GM12878 (cell line): Measurements from ENCODE around the gene DENND4C. TPM values are rescaled to one million over a fixed set of nuclear protein-coding genes. Genes with fewer than 3 reads are reported as not detected.
"Not testable (repeated sequence)": the region's sequence is repeated elsewhere in the genome, so short reads cannot be mapped to it uniquely, and the experiment has no call there.

Experiments used
- ATAC-seq: fragments of 200-7000 bp; cut with Tn5 transposase; 3 replicates; pipeline ENCODE4 v1.9.1; 2020; ENCODE audit warnings: mild to moderate bottlenecking, moderate library complexity
- BruUV-seq: library from RNA; stranded (reverse); fragments of 400-500 nt; replicated peaks from 2 replicates; lab custom pipeline; 2021; lab: Mats Ljungman, UMichigan
- CTCF ChIA-PET: fragments of 300-600 bp; sonication (Branson Sonifier 250); formaldehyde crosslinking; extraction: SDS; loops from one replicate; lab custom pipeline; 2021; ENCODE audit warnings: inconsistent platforms; lab: Yijun Ruan, JAX
- POLR2A ChIA-PET: fragments of 350-600 bp; formaldehyde crosslinking; extraction: SDS; loops from one replicate; lab custom pipeline; 2021; ENCODE audit warnings: inconsistent platforms; lab: Charles Lee
- RAD21 ChIA-PET: fragments of 300-600 bp; sonication (Branson Sonifier 250); formaldehyde crosslinking; loops from one replicate; lab custom pipeline; 2023; ENCODE audit warnings: antibody characterized with exemption; ENCODE audit not compliant: unreplicated experiment; lab: Charles Lee
- SMC1A ChIA-PET: fragments of 300-600 bp; sonication (Branson Sonifier 250); formaldehyde crosslinking; loops from one replicate; lab custom pipeline; 2023; ENCODE audit not compliant: unreplicated experiment, uncharacterized antibody; lab: Charles Lee
- DNase-seq: peaks from one replicate; pipeline ENCODE4 v3.0.0-alpha.2; 2011; ENCODE audit warnings: low read depth, low spot score
- FAIRE-seq: peaks from 3 replicates; lab custom pipeline; 2011; peaks lifted over from hg19 to GRCh38; lab: Jason Lieb, UNC
- H2AFZ ChIP-seq: 2 replicates; pipeline ENCODE4 v1.6.0; 2011; ENCODE audit warnings: low read depth, low read length, control low read depth; ENCODE audit not compliant: control insufficient read depth
- H3K27ac ChIP-seq: 2 replicates; pipeline ENCODE4 v1.5.1; 2011; ENCODE audit warnings: control low read depth; ENCODE audit not compliant: control insufficient read depth, insufficient read depth
- H3K27me3 ChIP-seq, 2 experiments: replicated peaks in 1 of 2; 2 replicates each; pipeline versions ENCODE4 v1.6.0 to v1.6.1; 2011; ENCODE audit warnings: low read length in 1 of 2; ENCODE audit not compliant: control insufficient read depth in 2 of 2, insufficient read depth in 2 of 2
- H3K36me3 ChIP-seq, 2 experiments: 2 replicates each; pipeline ENCODE4 v1.5.1; 2011; ENCODE audit warnings: low read length in 1 of 2; ENCODE audit not compliant: control insufficient read depth in 2 of 2, insufficient read depth in 2 of 2
- H3K4me1 ChIP-seq: 2 replicates; pipeline ENCODE4 v1.6.1; 2011; ENCODE audit warnings: mild to moderate bottlenecking, low read length, moderate library complexity, mixed read lengths; ENCODE audit not compliant: control insufficient read depth, insufficient read depth
- H3K4me2 ChIP-seq: 2 replicates; pipeline ENCODE4 v1.6.0; 2011; ENCODE audit warnings: control low read depth; ENCODE audit not compliant: control insufficient read depth, insufficient read depth
- H3K4me3 ChIP-seq: fragments of 200-600 bp; sonication (generic); 2 replicates; pipeline ENCODE4 v1.5.1; 2016
- H3K79me2 ChIP-seq: 2 replicates; pipeline ENCODE4 v1.6.0; 2011; ENCODE audit warnings: low read length; ENCODE audit not compliant: control insufficient read depth, insufficient read depth
- H3K9ac ChIP-seq: 2 replicates; pipeline ENCODE4 v1.8.0; 2011; ENCODE audit warnings: low read length, control low read depth, mixed read lengths; ENCODE audit not compliant: control insufficient read depth, insufficient read depth
- H3K9me3 ChIP-seq: replicated peaks from 3 replicates; pipeline ENCODE4 v1.5.1; 2011; ENCODE audit warnings: mild to moderate bottlenecking, low read length; ENCODE audit not compliant: control insufficient read depth, insufficient read depth
- H4K20me1 ChIP-seq: 2 replicates; pipeline ENCODE4 v1.6.0; 2011; ENCODE audit not compliant: control insufficient read depth, insufficient read depth
- ETV6 ChIP-seq, 2 experiments: fragments of 450-650 bp in 1 of 2; IDR thresholded peaks in 1 of 2; conservative IDR thresholded peaks in 1 of 2; 2 replicates each; pipeline ENCODE4 v1.6.1; 2014; ENCODE audit warnings: antibody characterized with exemption in 1 of 2, borderline replicate concordance in 1 of 2, low read depth in 1 of 2, mild to moderate bottlenecking in 1 of 2, moderate library complexity in 1 of 2
- HCFC1 ChIP-seq: fragments of 150-350 bp; IDR thresholded peaks from 2 replicates; pipeline ENCODE4 v1.6.1; 2014; ENCODE audit warnings: low read length
- NFYB ChIP-seq: IDR thresholded peaks from 2 replicates; pipeline ENCODE4 v1.6.1; 2011; ENCODE audit warnings: low read depth, mild to moderate bottlenecking, low read length, improper control_type of control experiment, moderate library complexity; ENCODE audit not compliant: insufficient read depth
- PAX5 ChIP-seq: IDR thresholded peaks from 2 replicates; pipeline ENCODE4 v1.6.1; 2011; ENCODE audit warnings: low read depth, low read length, borderline replicate concordance
- RELA ChIP-seq: fragments of 450-650 bp; IDR thresholded peaks from 2 replicates; pipeline ENCODE4 v1.8.0; 2014; ENCODE audit warnings: borderline replicate concordance; ENCODE audit not compliant: partially characterized antibody
- SMARCA5 ChIP-seq: fragments of 450-650 bp; IDR thresholded peaks from 2 replicates; pipeline ENCODE4 v1.6.1; 2017; ENCODE audit warnings: mild to moderate bottlenecking
- WGBS: methylation state at CpG from one replicate; pipeline ENCODE4 v1.1.6; 2016; ENCODE audit warnings: low lambda C conversion rate; ENCODE audit not compliant: insufficient replicate concordance, insufficient coverage; ENCODE audit errors: missing lambda C conversion rate; 5-methylcytosine and 5-hydroxymethylcytosine counted together
- in situ Hi-C: fragments of 300-500 bp; cut with MboI; formaldehyde crosslinking; loops from 9 replicates; pipeline ENCODE4 v1.14.3; 2018; ENCODE audit warnings: mixed read lengths
- intact Hi-C: fragments of 100-400 bp; cut with micrococcal nuclease; formaldehyde crosslinking; loops from one replicate; pipeline ENCODE4 v1.14.2; 2022; ENCODE audit not compliant: unreplicated experiment
- polyA plus RNA-seq, 11 experiments: library from polyadenylated mRNA; depleted of rRNA in 4 of 11; unstranded in 6 of 11; stranded (reverse) in 5 of 11; fragments of >200 nt; fragmentation: Nextera tagmentation in 4 of 11; fragmentation: Illumina TruSeq in 1 of 11; extraction: Ambion mirVana in 4 of 11; extraction: Trizol in 1 of 11; gene quantifications; 1 replicate in 1 of 11; 2 replicates in 10 of 11; pipeline versions ENCODE4 v1.2.1 to v1.2.3, GENCODE V29; 2011 to 2016; ENCODE audit warnings: inconsistent platforms in 2 of 11, missing spikeins in 2 of 11, low read depth in 1 of 11
- total RNA-seq, 4 experiments: library from RNA; depleted of rRNA in 3 of 4; stranded (reverse); fragments of >200 nt in 3 of 4; fragmentation: Illumina TruSeq in 1 of 4; extraction: Trizol in 1 of 4; gene quantifications; 2 replicates each; pipeline versions ENCODE4 v1.2.1 to v1.2.3, GENCODE V29; 2013 to 2021
- TF ChIP-seq, protein P1 (sequence below): fragments of 450-650 bp; formaldehyde crosslinking; IDR thresholded peaks from 2 replicates; pipeline ENCODE4 v1.5.0; 2022; ENCODE audit warnings: mild to moderate bottlenecking, missing genetic modification characterization
- TF ChIP-seq, protein P2 (sequence below): fragments of 450-650 bp; IDR thresholded peaks from 2 replicates; pipeline ENCODE4 v1.6.1; 2017; ENCODE audit warnings: low read depth, mild to moderate bottlenecking, moderate library complexity

Gene DENND4C
- total and polyA plus RNA-seq, 10 of the 15 experiments (the other 5 are each of a cell fraction or from before 2014, with no cell fraction given): 8.2 to 49.3 (median 24.7) TPM

DNA sequence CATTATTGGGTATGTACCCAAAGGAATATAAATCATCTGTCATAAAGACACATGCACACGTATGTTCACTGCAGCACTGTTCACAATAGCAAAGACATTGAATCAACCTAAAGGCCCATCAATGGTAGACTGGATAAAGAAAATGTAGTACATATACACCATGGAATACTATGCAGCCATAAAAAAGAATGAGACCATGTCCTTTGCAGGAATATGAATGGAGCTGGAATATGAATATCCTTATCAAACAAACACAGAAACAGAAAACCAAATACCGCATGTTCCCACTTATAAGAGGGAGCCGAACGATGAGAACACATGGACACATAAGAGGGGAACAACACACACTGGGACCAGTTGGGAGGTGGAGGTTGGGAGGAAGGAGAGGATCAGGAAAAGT lies 159.0 kb downstream of the DENND4C start:
- H3K27me3 ChIP-seq, H3K4me3 ChIP-seq, ATAC-seq, H3K79me2 ChIP-seq, SMC1A ChIA-PET, H3K9me3 ChIP-seq, H3K36me3 ChIP-seq, H3K4me2 ChIP-seq, intact Hi-C loops, DNase-seq, H3K27ac ChIP-seq, H3K9ac ChIP-seq, RAD21 ChIA-PET, FAIRE-seq, H4K20me1 ChIP-seq, in situ Hi-C loops, BruUV-seq, H2AFZ ChIP-seq, H3K4me1 ChIP-seq: not testable (repeated sequence)
- POLR2A ChIA-PET: interaction anchor here (0.5 kb wide), 1 partner anchor 54 kb away, joined by 3 read pairs; no protein-coding TSS in a partner anchor
- WGBS: 73% methylated on average over 4 of the region's 4 CpGs
- CTCF ChIA-PET: interaction anchor here (0.6 to 1.0 kb wide), 2 partner anchors 75 to 171 kb away, joined by 3 to 4 read pairs; no protein-coding TSS in a partner anchor

DNA sequence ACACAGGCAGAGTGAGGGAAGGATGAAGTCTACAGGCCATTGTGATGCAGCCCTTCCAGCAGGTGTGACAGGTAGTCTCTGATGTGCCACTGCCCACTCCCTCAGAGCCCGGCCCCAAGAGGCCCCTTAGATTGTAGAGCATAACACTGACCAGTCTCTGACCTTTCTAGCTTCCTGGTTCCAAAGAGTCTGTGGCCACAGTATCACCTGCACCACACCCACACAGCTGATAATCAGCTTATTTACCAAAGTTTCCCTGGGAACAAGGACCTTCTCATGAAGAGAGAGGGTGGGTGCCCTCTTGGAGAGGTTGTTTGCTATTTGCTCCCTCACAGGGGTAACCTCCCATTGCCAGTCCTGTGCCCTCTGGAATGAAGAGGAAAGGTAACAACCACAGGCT lies 167.4 kb downstream of the DENND4C start:
- ChIA-PET CTCF (no interaction called here), POLR2A (no interaction called here), RAD21 (no interaction called here)
- no peak overlapping the region for H3K27ac ChIP-seq
- no peaks in the 10 kb centered on the region for H3K36me3 ChIP-seq
- H3K9me3 ChIP-seq: no peaks in the 10 kb centered on the region
- no peak for ATAC-seq
- intact Hi-C loops: no loop called here
- no peaks in the 10 kb centered on the region for H3K4me1 ChIP-seq
- in situ Hi-C loops: no loop called here
- WGBS: 0% methylated on average over 1 of the region's 1 CpG
- no peak overlapping the region for H3K9ac ChIP-seq
- H2AFZ ChIP-seq: no peak overlapping the region
- H3K4me2 ChIP-seq: no peak overlapping the region
- FAIRE-seq: no peak
- BruUV-seq: no TSS peak
- DNase-seq: no peak
- no peak overlapping the region for H3K4me3 ChIP-seq
- no peaks in the 10 kb centered on the region for H3K79me2 ChIP-seq
- H3K27me3 ChIP-seq: no peaks in the 10 kb centered on the region
- TF ChIP-seq, protein P1, sequence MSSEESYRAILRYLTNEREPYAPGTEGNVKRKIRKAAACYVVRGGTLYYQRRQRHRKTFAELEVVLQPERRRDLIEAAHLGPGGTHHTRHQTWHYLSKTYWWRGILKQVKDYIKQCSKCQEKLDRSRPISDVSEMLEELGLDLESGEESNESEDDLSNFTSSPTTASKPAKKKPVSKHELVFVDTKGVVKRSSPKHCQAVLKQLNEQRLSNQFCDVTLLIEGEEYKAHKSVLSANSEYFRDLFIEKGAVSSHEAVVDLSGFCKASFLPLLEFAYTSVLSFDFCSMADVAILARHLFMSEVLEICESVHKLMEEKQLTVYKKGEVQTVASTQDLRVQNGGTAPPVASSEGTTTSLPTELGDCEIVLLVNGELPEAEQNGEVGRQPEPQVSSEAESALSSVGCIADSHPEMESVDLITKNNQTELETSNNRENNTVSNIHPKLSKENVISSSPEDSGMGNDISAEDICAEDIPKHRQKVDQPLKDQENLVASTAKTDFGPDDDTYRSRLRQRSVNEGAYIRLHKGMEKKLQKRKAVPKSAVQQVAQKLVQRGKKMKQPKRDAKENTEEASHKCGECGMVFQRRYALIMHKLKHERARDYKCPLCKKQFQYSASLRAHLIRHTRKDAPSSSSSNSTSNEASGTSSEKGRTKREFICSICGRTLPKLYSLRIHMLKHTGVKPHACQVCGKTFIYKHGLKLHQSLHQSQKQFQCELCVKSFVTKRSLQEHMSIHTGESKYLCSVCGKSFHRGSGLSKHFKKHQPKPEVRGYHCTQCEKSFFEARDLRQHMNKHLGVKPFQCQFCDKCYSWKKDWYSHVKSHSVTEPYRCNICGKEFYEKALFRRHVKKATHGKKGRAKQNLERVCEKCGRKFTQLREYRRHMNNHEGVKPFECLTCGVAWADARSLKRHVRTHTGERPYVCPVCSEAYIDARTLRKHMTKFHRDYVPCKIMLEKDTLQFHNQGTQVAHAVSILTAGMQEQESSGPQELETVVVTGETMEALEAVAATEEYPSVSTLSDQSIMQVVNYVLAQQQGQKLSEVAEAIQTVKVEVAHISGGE: no peak
- TF ChIP-seq, protein P2, sequence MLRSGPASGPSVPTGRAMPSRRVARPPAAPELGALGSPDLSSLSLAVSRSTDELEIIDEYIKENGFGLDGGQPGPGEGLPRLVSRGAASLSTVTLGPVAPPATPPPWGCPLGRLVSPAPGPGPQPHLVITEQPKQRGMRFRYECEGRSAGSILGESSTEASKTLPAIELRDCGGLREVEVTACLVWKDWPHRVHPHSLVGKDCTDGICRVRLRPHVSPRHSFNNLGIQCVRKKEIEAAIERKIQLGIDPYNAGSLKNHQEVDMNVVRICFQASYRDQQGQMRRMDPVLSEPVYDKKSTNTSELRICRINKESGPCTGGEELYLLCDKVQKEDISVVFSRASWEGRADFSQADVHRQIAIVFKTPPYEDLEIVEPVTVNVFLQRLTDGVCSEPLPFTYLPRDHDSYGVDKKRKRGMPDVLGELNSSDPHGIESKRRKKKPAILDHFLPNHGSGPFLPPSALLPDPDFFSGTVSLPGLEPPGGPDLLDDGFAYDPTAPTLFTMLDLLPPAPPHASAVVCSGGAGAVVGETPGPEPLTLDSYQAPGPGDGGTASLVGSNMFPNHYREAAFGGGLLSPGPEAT: no peak
- TF ChIP-seq PAX5: no peak
- TF ChIP-seq RELA: no peak
- TF ChIP-seq NFYB: no peak
- TF ChIP-seq HCFC1: no peak
- no peak for TF ChIP-seq SMARCA5
- TF ChIP-seq ETV6 (conservative IDR thresholded peaks at IDR 0.05 in 1 of 2, IDR thresholded peaks at IDR 0.05 in 1 of 2; ENCODE audit: borderline replicate concordance in 1 of 2, low read depth in 1 of 2): no peak
- TF ChIP-seq, all 136 proteins: peak for 0
- SMC1A ChIA-PET: no interaction called here
- H4K20me1 ChIP-seq: no peaks in the 10 kb centered on the region
